ENCODE data around the gene SEC24C.
"Not testable (repeated sequence)": the region's sequence is repeated elsewhere in the genome, so short reads cannot be mapped to it uniquely, and the experiment has no call there.

The SEC24C gene

DNA sequence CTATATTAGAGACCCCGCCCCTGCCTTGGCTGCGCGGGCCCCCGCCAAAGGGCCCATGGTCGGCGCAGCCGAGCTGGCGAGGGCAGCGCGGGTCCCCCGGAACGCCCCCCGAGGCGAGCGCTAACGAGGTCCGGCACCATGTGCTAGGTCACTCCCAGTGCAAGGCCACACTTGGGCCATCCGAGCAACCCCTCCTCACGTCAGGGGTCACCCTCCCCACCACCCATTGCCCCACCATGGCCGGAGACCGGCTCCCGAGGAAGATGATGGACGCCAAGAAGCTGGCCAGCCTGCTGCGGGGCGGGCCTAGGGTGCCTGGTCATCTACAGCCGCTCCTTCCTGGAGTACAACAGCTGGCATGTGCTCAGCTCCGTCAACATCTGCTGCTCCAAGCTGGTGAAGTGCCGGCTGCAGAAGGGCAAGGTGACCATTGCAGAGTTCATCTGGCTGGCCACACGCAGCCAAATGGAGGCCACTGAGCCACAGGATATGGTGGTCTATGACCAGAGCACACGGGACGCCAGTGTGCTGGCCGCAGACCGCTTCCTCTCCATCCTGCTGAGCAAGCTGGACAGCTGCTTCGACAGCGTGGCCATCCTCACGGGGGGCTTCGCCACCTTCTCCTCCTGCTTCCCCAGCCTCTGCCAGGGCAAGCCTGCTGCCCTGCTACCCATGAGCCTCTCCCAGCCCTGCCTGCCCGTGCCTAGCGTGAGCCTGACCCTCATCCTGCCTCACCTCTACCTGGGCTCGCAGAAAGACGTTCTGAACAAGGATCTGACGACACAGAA is 12.4 kb upstream of the SEC24C start:
- DNase-seq (ENCODE audit: low read depth in 2 of 2), result no peak

DNA sequence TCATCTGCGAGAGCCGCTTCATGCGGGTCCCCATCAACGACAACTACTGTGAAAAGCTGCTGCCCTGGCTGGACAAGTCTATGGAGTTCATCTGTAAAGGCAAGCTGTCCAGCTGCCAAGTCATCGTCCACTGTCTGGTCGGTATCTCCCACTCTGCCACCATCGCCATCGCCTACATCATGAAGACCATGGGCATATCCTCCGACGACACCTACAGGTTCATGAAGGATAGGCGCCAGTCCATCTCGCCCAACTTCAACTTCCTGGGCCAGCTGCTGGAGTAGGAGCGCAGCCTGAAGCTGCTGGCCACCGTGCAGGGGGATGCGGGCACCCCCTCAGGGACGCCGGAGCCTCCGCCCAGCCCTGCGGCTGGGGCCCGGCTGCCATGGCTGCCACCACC is 11.7 kb upstream of the SEC24C start:
- DNase-seq (ENCODE audit: low read depth in 2 of 2), result no peak

DNA sequence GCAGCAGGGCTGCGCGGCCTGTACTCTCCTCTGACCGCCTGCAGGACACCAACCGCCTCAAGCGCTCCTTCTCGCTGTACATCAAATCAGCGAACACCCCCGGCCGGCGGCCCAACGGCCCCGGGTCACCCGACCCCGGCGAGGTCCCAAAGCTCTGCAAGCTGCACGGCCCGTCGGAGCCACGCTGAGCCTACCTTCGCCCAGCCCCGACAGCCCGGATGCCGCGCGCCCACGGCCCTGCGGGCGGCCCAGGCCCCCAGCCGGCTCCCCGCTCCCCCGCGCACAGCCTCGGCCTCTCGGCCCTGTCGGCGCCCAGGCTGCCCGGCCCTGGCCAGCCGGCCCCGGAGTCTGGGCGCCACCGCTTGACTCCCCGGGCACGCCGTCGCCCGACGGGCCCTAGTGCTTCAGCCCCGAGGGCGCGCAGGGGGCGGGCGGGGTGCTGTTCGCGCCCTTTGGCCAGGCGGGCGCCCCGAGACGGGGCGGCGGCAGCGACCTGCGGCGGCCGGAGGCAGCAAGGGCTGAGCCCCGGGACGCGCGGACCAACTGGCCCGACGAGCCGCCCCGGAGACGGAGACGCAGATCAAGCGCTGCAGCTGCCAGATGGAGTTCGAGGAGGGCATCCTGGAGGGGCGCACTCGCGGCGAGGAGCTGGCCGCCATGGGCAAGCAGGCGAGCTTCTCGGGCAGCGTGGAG is 11.1 kb upstream of the SEC24C start:
- DNase-seq (ENCODE audit: low read depth in 2 of 2), result no peak

DNA sequence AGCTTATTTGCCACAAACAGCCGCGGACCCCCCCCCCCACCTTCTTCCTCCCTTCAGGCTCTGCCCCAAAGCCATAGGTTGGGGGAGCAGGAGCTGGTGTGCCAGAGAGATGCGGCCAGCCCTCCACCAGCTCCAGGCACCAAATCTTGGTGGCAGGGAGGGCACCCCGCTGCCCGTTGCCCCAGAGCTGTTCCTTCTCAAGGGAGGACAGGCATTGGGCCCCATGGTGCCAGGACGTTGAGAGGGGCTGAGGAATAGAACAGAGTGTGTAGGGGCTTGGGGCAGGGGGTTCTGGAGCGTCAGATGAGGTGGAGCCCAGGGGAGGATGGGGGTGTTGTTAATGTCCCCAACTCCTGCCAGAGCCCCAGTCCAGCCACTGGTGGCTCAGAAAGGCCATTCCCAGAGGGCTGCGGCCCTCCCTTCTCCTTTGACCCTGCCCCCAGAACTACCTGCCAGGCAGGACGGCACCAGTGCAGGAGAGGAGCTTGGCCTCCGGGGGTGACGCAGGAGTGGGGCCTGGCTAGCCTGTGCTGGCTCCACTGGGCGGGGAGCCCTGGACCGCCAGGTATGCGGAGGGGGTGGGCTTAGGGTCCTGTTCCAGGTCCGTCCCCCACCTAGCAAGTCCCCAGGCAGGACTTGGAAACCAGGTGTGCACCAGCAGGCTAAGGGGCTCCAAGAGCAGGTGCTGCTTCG is 10.0 kb upstream of the SEC24C start:
- no peak for DNase-seq (ENCODE audit: low read depth in 2 of 2)

DNA sequence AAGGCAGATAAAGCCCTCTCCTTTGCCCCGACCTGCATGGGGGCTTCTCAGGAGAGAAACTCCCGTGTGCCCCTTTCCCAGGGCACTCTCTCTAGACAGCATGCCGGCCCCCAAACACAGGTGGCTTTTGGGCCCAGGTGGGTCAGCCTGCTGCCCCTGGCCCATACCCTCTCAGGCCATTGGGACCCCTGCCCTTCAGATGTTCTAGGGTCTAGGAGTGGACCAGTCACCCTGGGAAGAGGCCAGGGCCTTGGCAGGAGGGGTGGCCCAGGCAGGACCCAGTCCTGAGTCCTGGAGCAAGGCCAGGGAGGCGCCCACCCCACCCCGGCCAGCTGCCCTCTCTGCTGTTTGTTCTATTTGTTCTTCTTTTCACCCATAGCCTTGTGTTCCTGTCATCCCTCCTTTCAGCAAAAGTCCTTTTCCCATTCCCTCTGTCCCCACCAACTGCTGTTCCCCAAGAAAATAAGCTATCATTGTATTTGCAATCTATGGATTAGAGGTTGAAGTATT is 9.3 kb upstream of the SEC24C start:
- DNase-seq (ENCODE audit: low read depth in 2 of 2), result no peak

DNA sequence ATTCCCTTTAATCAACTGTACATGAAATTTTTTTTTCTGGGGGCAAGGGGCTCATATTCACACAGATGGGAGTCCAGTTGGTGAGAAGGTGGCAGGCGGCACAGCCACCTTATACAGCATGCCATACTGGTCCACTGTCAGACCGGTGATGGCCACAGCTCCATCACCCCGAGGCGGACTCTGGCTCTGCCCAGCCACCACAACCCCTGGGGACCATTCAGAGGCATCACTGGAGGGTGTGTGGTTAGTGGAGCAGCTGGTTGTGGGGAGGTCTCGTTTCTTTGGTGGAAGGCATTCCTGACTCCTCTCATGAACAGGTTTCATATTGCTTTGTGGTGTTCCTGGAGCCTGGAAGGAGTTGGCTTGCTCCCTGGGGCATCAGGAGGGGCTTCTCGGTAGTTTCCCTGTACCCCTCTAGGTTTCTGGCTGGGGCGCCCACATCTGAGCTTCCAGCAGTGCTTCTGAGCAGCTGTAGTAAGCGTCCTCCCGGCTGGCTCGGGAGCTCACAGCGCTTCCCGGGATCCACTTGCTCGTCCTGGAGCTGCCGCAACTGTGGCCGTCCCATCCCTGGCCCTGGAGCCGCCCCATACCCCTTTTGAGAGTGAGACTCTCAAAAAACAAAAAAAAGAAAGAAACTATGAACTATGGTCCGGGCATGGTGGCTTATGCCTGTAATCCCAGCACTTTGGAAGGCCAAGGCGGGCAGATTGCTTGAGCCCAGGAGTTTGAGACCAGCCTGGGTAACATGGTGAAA is 3.5 kb upstream of the SEC24C start:
- DNase-seq (ENCODE audit: low read depth in 2 of 2), result not testable (repeated sequence)

DNA sequence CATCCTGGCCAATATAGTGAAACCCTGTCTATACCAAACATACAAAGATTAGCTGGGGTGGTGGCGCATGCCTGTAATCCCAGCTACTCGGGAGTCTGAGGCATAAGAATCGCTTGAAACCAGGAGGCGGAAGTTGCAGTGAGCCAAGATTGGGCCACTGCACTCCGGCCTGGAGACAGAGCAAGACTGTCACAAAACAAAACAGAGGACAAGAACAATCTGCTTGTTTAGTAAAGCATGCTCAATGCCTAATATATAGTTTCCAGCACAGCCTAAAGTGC is 1.8 kb upstream of the SEC24C start:
- DNase-seq (ENCODE audit: low read depth in 2 of 2), result no peak

DNA sequence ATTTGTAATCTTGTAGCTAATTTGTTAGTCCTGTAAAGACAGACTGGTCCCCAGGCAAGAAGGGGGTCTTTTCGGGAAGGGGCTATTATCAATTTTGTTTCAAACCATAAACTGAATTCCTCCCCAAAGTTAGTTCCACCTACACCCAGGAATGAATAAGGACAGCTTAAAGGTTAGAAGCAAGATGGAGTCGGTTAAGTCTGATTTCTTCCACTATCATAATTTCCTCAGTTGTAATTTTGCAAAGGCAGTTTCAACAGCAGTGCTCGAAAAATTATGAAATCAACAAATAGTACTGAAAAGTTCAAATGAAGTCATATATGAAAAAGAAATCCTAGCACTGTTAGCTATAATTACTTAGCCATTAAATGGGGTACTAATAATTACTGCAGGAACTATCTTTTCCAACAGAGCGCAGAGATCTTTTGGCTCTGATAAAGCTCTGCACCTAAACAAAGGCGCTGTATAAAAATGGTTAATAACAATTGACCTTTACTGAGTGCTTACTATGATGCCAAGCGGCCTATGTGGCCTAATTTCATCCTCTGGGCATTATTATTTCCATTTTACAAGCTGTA is 756 bp upstream of the SEC24C start:
- no peak for DNase-seq (ENCODE audit: low read depth in 2 of 2)

DNA sequence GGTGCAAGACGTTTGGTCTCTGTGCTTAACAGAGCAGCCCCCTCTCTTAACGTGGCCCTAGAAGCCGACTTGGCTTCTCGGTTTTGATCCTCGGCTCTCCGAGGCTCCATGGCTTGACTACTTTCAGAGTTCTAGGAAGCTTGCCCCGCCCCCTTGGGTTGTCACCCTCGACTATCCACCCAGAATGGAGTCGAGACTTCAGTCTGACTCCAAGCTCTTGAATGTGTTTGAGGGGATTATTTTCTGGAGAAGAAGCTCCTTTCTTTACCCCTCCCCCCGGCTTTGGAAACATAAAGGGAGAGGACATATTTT is 448 bp downstream of the SEC24C start:
- peak; percentile 52 to 61 for DNase-seq (ENCODE audit: low read depth in 2 of 2)

DNA sequence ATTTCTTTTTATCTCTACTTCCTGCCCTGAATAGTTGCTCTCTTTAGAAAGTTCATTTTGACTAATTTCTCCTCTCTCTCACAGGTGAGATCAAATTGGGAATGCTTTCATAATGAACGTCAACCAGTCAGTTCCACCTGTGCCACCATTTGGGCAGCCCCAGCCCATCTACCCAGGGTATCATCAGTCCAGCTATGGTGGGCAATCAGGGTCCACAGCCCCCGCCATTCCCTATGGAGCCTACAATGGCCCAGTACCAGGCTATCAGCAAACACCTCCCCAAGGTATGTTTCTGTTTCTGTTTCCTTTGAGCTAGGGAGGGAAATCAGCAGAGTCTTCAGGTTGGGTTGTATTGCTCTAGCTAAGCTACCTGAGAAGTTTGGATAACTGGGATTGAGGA is 2.5 kb downstream of the SEC24C start:
- no peak for DNase-seq (ENCODE audit: low read depth in 2 of 2)

DNA sequence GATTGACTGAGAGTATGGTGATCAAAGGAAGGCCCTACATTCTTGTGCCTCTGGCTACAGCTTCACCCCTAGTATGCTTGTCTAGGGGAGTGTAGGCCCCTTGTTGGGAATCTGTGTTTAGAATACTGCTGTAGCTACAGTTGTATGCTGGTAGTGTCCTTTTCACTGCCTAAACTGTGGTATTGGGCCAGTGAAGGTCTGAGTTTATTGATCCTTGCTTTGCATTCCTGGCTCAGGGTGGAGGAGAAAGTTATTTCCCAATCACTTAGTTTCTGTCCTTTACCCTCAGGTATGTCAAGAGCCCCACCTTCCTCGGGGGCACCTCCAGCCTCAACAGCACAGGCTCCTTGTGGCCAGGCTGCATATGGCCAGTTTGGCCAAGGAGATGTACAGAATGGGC is 6.6 kb downstream of the SEC24C start:
- DNase-seq (ENCODE audit: low read depth in 2 of 2), result no peak

DNA sequence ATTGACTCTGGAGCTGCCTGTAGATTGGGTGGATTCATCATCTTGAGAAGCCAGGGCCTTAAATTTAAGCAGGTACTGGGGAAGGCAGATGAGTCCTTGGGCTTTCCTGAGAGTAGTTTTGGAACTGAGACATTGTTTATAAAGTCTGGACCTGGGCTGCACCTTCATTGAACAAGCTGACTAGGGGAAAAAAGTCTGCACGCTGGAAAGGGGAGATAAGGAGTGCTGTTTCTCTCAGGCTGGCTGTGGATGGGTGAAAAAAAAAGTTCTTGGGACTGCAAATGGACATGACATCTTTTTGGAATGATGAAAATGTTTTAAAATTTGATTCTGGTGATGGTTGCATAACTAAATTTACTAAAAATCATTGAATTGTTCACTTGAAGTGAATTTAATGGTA is 12.0 kb downstream of the SEC24C start:
- DNase-seq (ENCODE audit: low read depth in 2 of 2), result no peak

DNA sequence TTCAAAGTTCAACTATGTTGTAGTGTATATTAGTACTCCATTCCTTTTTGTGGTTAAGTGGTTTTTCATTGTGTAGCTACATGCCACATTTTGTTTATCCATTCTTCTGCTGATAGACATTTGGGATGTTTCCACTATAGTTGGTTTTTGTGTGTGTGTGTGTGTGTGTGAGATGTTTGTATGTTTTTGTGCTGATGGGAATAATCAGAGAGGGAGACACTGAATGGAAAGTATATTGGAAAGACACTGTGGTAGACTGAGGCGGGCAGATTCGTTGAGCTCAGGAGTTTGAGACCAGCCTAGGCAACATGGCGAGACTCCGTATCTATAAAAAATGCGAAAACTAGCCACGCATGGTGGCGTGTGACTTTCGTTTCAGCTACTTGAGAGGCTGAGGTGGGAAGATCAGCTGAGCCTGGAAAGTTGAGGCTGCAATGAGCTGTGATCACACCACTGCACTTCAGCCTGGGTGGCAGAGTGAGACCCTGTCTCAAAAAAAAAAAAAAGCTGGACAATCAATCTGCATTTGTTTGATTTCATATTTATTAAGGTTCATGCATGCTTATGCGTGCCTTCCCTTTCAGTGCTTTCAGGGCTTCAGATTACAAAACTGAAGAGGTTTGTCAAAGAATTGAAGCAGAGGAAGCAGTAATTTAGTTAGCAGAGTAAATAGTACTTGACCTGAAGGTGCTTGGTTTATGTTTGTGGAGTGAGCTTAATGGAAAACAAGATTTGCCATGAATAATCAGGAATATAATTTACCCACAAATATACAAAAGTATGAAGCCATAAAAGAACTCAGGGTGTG is 14.7 kb downstream of the SEC24C start:
- no peak for DNase-seq (ENCODE audit: low read depth in 2 of 2)

DNA sequence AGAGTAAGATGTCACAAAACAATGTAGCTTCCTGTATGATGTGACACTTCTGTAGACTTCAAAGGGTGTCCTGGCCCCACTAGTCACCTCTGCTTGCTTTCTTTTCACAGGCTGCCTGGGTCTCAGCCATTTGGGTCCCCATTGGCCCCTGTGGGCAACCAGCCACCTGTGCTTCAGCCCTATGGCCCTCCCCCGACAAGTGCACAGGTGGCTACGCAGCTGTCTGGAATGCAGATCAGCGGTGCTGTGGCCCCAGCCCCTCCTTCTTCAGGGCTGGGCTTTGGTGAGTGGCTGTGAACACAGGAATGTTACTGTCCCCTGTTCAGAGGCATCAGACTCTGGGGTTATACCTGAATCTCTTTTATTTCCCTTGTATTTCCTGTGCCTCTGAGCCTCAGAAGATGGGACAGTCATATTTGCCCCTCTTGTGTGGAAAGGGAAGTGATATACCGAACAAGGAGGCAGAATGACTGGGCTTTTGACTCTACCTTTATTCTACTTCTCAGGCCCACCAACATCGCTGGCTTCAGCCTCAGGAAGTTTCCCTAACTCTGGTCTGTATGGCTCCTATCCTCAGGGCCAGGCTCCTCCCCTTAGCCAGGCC is 15.4 kb downstream of the SEC24C start:
- no peak for DNase-seq (ENCODE audit: low read depth in 2 of 2)

DNA sequence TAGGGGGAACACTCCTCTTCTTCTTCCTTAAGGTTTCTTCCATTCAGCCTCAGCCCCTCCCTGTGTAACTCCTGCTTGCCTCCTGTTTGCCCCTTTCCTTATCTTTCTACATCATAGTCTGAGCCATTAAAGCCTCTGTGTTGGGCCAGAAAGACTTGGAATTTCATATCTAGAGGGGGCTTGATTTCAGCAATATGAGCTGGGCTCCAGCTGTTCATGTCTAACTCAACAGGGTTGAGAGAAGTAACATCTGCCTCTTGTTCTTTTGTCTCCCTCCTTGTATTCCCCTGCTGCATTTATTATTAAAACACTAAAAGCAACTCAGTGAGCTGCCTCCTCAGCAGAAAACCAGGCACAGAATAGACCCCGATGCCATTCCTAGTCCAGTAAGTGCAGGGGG is 17.6 kb downstream of the SEC24C start:
- no peak for DNase-seq (ENCODE audit: low read depth in 2 of 2)

DNA sequence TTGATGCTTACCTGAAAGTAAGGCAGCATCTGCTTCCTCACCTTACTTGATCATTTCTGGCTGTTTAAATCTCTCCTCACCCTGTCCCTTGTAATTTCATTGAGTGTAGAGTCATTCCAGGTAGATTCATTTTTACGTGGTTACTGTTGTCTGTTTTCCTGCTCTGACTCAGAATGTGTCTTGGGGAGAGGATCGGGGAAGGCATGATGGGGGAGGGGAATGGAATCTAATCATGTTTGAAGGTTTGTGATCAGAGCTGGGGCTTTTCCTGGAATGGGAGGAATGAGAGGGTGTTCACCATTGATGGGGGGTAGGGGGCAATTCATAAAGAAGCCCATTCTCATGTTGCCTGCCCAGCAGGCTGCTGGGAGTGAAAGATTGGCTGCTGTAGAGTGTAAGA is 18.7 kb downstream of the SEC24C start:
- DNase-seq (ENCODE audit: low read depth in 2 of 2), result no peak

DNA sequence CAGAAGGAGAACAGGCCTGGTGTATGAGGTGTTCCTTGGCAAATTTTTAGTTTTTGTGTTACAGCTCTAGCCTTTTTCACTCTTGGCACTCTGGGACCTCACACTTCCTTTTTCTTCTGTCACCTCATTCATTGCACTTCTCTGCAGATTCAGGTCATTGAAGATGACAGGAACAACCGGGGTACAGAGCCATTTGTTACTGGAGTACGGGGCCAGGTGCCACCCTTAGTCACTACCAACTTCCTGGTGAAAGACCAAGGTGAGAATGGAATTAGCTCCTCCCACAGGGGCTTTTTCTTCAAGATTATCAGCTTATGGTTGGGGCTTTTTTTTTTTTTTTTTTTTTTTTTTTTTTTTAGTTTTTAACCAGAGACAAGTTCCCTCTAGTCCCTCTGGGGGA is 19.2 kb downstream of the SEC24C start:
- no peak for DNase-seq (ENCODE audit: low read depth in 2 of 2)

DNA sequence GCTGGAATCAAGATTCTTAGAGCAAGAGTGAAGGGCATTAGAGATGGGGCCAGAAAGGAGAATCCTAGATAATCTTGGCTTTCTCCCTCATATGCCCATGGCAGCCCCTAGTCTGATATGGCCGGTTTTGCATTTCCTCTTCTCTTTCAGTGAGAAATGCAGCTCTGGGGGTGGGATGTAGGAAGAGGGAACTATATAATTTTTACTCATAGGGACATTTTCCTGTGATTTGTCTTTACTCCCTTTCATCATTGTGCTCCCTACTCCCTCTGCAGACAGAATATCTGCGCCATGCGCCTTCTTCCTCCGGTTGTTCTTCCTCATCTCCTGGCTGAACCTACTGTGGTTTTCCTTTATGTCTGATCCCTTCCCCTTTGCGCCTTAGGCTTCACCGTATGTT is 20.9 kb downstream of the SEC24C start:
- no peak for DNase-seq (ENCODE audit: low read depth in 2 of 2)

DNA sequence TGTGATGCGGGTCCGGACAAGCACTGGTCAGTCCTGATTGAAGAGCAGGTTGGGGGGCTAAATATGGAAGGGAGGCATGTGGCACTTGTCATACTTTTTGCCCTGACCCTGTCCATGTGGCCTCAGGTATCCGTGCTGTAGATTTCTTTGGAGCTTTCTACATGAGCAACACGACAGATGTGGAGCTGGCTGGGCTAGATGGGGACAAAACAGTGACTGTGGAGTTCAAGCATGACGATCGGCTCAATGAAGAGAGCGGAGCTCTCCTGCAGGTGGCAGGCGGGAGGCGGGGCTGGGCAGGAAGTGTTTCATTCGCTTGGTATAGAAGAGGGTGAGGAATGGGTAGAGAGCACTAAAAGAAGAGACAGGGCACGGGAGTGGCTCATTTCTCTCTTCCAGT is 24.7 kb downstream of the SEC24C start:
- peak in 1 of 2 donors; percentile 39 for DNase-seq (ENCODE audit: low read depth in 2 of 2)

DNA sequence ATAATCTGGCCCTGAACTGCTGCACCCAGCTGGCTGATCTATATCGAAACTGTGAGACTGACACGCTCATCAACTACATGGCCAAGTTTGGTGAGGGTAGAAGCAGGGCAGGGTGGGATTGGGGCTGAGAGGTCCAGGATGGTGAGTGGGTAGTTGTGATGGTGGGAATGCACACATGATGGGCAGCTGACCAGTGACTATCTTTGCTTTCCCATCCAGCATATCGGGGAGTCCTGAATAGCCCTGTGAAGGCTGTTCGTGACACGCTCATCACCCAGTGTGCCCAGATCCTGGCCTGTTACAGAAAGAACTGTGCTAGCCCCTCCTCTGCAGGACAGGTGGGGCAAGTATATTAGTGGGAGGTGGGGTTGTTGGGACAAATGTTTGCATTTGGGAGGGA is 25.2 kb downstream of the SEC24C start:
- no peak for DNase-seq (ENCODE audit: low read depth in 2 of 2)

Measured in stimulated activated CD4-positive, alpha-beta T cell treated with anti-CD3 and anti-CD28 coated beads, Interleukin-4, amount 100 ng/mL, for 48 hours (primary cell).